ENCODE measurements around the gene NOSTRIN.

DNA sequence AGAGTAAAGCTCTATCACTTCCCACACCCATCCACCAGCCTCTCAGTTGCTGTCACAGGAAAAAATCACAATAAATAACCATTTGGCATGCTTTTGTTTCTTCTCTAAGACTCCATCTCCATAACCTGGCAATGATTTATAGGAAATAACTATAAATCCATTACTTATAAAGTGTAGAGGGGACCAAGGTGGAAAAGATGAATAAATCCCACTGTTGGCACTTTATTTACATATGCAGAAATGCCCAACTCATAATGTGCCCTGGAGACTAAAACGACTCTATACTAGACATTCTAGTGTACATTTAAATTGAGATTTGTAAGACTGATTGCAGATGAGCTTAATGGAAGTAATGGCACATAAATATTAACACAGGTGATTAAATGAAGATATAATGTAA, 7.5 kb upstream of the NOSTRIN start:
- TF ChIP-seq GATA2 (IDR thresholded peaks at IDR 0.05; ENCODE audit: low read depth, low read length): no peak
- no peak for TF ChIP-seq GATA3 (IDR thresholded peaks at IDR 0.05; ENCODE audit: low read depth, low read length)

All from SH-SY5Y (cell line).